Suprapubic skin (tissue), 4 donors: ENCODE results near the gene MYL6B. TPM values are rescaled to one million over a fixed set of nuclear protein-coding genes. Genes with fewer than 3 reads are reported as not detected.
A peak's percentile ranks its signal among the peaks of the same experiment; 100 is the strongest.
"Not testable (repeated sequence)": the region's sequence is repeated elsewhere in the genome, so short reads cannot be mapped to it uniquely, and the experiment has no call there.

Experiments
- DNase-seq, 2 donors: peaks; one replicate each; pipeline ENCODE4 v3.0.0-alpha.2; 2019; ENCODE audit warnings: low spot score in 2 of 2
- H3K27ac ChIP-seq: fragments of 200-600 bp; sonication (generic); one replicate; pipeline ENCODE4 v1.5.1; 2019
- H3K27me3 ChIP-seq: fragments of 200-600 bp; sonication (generic); one replicate; pipeline ENCODE4 v1.5.1; 2019
- H3K36me3 ChIP-seq: fragments of 200-600 bp; sonication (generic); one replicate; pipeline ENCODE4 v1.5.1; 2019
- H3K4me1 ChIP-seq: fragments of 200-600 bp; sonication (generic); one replicate; pipeline ENCODE4 v1.5.1; 2019
- H3K4me3 ChIP-seq: fragments of 200-600 bp; sonication (generic); one replicate; pipeline ENCODE4 v1.5.1; 2019; ENCODE audit warnings: mild to moderate bottlenecking
- H3K9me3 ChIP-seq: fragments of 200-600 bp; sonication (generic); one replicate; pipeline ENCODE4 v1.5.1; 2019
- EP300 ChIP-seq: sonication (generic); formaldehyde crosslinking; IDR thresholded peaks from one replicate; pipeline ENCODE4 v1.6.1; 2017; ENCODE audit warnings: antibody characterized with exemption
- POLR2A ChIP-seq, 2 donors: fragments of 450-650 bp; IDR thresholded peaks; one replicate each; pipeline ENCODE4 v1.6.1; 2017; ENCODE audit warnings: antibody characterized with exemption in 2 of 2, mild to moderate bottlenecking in 2 of 2, moderate library complexity in 2 of 2
- POLR2AphosphoS5 ChIP-seq, 3 donors: sonication (generic); formaldehyde crosslinking; IDR thresholded peaks; one replicate each; pipeline ENCODE4 v1.6.1; 2017; ENCODE audit warnings: antibody characterized with exemption in 3 of 3
- WGBS: methylation state at CpG from one replicate; pipeline ENCODE4 v1.1.5; 2018; 5-methylcytosine and 5-hydroxymethylcytosine counted together
- total RNA-seq, 4 donors: library from RNA; depleted of rRNA; stranded (reverse); fragments of >200 nt; gene quantifications; one replicate each; pipeline ENCODE4 v1.1.0, GENCODE V29; 2016
- TF ChIP-seq, protein P1 (sequence below), 2 donors: fragments of 200-600 bp in 1 of 2; fragments of 450-650 bp in 1 of 2; sonication (generic) in 1 of 2; IDR thresholded peaks; one replicate each; pipeline ENCODE4 v1.5.1; 2016 to 2019; ENCODE audit warnings: antibody characterized with exemption in 2 of 2, mild to moderate bottlenecking in 1 of 2, moderate library complexity in 1 of 2

Gene MYL6B
- total RNA-seq, 4 donors from 2014 or later = 28.3 to 37.4 (median 28.5) TPM

DNA sequence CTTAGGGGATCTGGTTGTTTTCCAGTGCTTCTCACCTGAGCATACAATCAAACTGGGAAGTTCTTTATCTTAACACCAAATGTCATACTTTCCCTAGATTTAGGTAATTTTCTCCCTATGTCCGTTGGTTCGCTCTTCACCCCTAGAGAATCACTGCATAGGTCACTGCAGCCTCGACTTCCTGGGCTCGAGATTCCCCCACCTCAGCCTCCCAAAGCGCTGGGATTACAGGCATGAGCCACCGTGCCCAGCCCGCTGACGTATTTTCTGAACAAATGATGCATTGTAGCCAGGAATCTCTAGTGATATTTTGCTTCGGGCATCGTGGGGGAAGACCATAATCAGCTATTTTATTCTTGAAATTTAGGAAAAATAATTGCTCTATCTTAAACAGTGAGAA, 37.1 kb upstream of the MYL6B start:
- Histone ChIP-seq H3K27me3 (no peaks in the 10 kb centered on the region), H3K4me3 (peak overlapping the region; percentile 88), H3K9me3 (no peaks in the 10 kb centered on the region), H3K36me3 (peaks cover 34% of the 10 kb centered on the region), H3K27ac (peak overlapping the region; percentile 95), H3K4me1 (peaks cover 32% of the 10 kb centered on the region)
- no peak for TF ChIP-seq EP300
- TF ChIP-seq, protein P1, sequence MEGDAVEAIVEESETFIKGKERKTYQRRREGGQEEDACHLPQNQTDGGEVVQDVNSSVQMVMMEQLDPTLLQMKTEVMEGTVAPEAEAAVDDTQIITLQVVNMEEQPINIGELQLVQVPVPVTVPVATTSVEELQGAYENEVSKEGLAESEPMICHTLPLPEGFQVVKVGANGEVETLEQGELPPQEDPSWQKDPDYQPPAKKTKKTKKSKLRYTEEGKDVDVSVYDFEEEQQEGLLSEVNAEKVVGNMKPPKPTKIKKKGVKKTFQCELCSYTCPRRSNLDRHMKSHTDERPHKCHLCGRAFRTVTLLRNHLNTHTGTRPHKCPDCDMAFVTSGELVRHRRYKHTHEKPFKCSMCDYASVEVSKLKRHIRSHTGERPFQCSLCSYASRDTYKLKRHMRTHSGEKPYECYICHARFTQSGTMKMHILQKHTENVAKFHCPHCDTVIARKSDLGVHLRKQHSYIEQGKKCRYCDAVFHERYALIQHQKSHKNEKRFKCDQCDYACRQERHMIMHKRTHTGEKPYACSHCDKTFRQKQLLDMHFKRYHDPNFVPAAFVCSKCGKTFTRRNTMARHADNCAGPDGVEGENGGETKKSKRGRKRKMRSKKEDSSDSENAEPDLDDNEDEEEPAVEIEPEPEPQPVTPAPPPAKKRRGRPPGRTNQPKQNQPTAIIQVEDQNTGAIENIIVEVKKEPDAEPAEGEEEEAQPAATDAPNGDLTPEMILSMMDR (IDR thresholded peaks at IDR 0.05) = no peak
- TF ChIP-seq POLR2A (IDR thresholded peaks at IDR 0.05) = no peak
- TF ChIP-seq POLR2AphosphoS5 (IDR thresholded peaks at IDR 0.05) = no peak
- WGBS = 34% methylated on average over 10 of the region's 10 CpGs
- no peak for DNase-seq

DNA sequence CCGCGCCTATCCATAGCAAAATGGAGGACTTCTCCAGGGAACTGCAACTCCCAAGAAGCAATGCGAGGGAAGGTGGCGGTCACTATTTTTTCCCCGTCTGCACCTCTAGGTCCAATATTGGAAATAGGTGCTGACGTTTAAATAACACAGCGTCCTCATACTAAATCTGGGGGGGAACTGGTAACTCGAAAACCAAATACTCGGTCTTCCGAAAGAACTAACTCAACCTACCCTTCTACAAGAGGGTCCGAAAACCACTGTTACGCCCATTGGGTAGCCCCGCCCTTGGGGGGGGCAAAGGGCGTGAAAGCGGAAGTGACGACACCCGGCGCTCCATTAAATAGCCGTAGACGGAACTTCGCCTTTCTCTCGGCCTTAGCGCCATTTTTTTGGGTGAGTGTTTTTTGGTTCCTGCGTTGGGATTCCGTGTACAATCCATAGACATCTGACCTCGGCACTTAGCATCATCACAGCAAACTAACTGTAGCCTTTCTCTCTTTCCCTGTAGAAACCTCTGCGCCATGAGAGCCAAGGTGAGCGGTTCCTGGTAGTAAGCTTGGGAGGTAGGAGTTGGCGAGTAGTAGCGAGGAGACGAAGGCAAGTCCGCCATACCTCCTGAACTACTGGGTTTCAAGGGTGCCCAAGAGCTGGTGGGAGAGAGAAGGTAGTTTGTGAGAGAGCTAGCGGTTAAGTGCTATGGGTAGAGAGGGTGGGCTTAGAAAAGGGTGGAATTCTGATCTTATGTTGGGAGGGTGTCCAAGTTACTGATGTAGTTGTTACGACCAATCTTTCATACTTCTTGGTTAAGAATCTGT, 35.9 kb upstream of the MYL6B start, which contains the start of gene RPL41:
Gene RPL41 (plus strand): TSS at position 367 of the 815 bp plus-strand sequence.
- TF ChIP-seq EP300 (no peak), POLR2AphosphoS5 (IDR thresholded peaks at IDR 0.05) (peak; percentile 94 to 99 (median 95)), POLR2A (IDR thresholded peaks at IDR 0.05) (peak; percentile 96 to 98)
- TF ChIP-seq, protein P1 (IDR thresholded peaks at IDR 0.05) = no peak
- 0% methylated on average over 34 of the region's 34 CpGs for WGBS

DNA sequence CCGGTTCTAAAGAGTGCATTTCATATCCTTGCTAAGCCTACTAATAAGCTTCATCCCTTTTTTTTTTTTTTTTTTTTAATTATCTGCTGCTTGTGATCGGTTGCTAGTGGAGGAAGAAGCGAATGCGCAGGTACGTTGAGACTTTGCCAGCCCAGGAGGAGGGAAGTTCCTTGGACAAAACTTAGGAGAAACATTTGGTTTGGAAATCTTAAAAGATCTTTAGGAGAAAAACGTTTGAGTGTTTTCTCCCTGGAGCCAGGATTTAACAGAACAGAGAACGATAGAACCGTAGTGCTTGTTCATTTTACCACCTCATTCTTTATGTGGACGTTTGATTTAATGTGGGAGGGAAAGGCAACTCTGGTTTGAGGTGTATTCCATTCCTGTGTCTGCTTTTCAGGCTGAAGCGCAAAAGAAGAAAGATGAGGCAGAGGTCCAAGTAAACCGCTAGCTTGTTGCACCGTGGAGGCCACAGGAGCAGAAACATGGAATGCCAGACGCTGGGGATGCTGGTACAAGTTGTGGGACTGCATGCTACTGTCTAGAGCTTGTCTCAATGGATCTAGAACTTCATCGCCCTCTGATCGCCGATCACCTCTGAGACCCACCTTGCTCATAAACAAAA, 35.2 kb upstream of the MYL6B start:
- Histone ChIP-seq H3K27ac (peak overlapping the region; percentile 95), H3K36me3 (peaks cover 29% of the 10 kb centered on the region), H3K4me1 (peaks cover 32% of the 10 kb centered on the region), H3K4me3 (peak overlapping the region; percentile 88)
- not testable (repeated sequence) for H3K27me3 ChIP-seq, H3K9me3 ChIP-seq, DNase-seq
- 2% methylated on average over 13 of the region's 16 CpGs for WGBS

More for the DNA sequence above, 35.9 kb upstream of the MYL6B start, which contains the start of gene RPL41:
- Histone ChIP-seq H3K36me3 (peaks cover 32% of the 10 kb centered on the region), H3K27ac (peak within 1 kb of the TSS; percentile 95), H3K27me3 (no peaks in the 10 kb centered on the region), H3K4me1 (peaks cover 28% of the 10 kb centered on the region), H3K9me3 (no peaks in the 10 kb centered on the region), H3K4me3 (peak within 1 kb of the TSS; percentile 88)
- DNase-seq = peak; percentile 96 to 97

DNA sequence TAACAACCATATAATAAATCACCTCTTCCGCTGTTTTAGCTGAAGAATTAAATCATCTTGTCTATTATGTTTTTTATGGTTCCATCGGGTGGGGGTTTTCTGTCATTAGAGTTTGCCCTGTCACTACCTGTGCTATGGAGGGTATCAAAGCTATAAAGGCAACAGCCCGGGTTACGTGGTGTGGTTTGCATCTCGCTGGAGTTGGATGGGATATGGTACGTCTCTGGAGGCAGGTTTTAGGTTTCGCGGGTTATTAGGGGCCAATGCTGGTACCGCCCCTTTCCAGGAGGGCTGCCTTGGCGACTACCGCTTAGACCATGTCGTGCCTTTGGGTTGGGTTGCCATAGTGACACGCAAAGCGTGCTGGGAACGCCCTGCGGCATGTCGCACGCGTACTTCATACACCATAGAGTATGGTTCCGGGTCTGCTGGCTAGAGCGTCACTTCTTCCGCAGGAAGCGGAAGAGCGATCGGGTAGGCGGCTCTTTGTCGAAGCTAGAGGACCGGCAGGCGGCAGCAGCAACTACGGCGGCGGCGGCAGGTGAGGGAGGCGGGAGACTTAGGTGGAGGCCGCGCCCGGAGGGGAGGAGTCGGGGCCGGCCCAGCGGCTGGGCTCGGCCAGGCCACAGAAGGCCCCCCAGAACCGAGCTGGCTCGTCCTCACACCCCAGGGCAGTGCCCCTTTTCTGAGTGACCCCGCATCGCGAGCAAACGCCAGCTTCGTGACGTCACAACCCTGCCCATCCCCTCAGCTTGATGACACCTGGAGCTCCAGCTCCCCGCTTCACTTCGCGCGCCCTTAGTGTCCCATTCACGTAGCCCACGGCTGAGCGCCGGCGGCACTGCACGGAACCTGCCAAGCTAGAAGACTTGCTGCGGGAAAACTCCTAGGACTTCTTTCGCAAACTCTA, 34.4 kb upstream of the MYL6B start, which contains the start of gene ZC3H10:
Gene ZC3H10 (plus strand): TSS at position 489 of the 910 bp plus-strand sequence. CDS start 2,297 bp downstream, outside the sequence.
- H3K27ac ChIP-seq = peak within 1 kb of the TSS; percentile 95
- peak; percentile 99 for DNase-seq
- peaks cover 20% of the 10 kb centered on the region for H3K36me3 ChIP-seq
- H3K27me3 ChIP-seq = no peaks in the 10 kb centered on the region
- H3K9me3 ChIP-seq = no peaks in the 10 kb centered on the region
- TF ChIP-seq POLR2A (IDR thresholded peaks at IDR 0.05) (peak in 1 of 2 donors; percentile 63), POLR2AphosphoS5 (IDR thresholded peaks at IDR 0.05) (peak; percentile 80 to 99 (median 93)), EP300 (no peak)
- TF ChIP-seq, protein P1 (IDR thresholded peaks at IDR 0.05) = peak in 1 of 2 donors; percentile 63
- peaks cover 32% of the 10 kb centered on the region for H3K4me1 ChIP-seq
- WGBS = 1% methylated on average over 51 of the region's 61 CpGs
- peak within 1 kb of the TSS; percentile 88 for H3K4me3 ChIP-seq

DNA sequence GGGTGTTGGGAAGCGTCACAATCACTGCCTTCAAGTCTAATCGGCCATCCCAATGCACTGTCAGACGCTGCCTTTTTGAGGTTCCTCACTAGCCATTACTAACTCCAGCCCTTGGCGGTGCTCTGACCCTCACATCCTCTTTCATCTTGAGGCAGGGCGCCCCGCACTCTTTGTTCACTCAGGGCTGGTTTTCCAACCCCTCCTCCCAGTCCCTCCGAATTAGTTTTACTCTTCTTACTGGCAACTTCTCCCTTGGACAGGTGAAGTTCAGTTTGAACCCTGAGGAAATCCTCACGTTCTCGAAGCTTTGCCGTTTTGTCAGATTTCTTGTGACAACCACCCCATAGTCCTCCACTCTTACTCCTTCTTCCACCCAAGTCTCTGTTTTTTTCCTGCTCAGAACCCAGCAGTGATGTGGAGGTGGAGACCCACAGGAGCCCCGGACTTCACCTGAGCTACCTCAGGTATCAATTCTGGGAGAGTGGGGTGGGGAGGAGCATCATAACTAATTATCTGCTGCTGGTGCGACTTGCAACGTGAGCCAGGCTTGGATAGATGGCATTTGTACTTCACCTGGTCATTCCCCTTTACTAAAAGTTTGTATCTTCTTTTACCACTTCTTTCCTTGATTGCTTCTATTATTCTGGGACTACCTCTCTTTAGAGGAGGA, 33.6 kb upstream of the MYL6B start:
- H3K4me1 ChIP-seq = peaks cover 32% of the 10 kb centered on the region
- H3K27ac ChIP-seq = peak overlapping the region; percentile 94
- no peaks in the 10 kb centered on the region for H3K27me3 ChIP-seq
- TF ChIP-seq POLR2AphosphoS5 (IDR thresholded peaks at IDR 0.05) = no peak
- TF ChIP-seq, protein P1 (IDR thresholded peaks at IDR 0.05) = no peak
- TF ChIP-seq EP300 = no peak
- TF ChIP-seq POLR2A (IDR thresholded peaks at IDR 0.05) = no peak
- WGBS = 6% methylated on average over 13 of the region's 13 CpGs
- peak overlapping the region; percentile 88 for H3K4me3 ChIP-seq
- no peak for DNase-seq
- peaks cover 13% of the 10 kb centered on the region for H3K36me3 ChIP-seq
- no peaks in the 10 kb centered on the region for H3K9me3 ChIP-seq
